ENCODE results near the gene CCDC87.

- TF ChIP-seq, protein P1, sequence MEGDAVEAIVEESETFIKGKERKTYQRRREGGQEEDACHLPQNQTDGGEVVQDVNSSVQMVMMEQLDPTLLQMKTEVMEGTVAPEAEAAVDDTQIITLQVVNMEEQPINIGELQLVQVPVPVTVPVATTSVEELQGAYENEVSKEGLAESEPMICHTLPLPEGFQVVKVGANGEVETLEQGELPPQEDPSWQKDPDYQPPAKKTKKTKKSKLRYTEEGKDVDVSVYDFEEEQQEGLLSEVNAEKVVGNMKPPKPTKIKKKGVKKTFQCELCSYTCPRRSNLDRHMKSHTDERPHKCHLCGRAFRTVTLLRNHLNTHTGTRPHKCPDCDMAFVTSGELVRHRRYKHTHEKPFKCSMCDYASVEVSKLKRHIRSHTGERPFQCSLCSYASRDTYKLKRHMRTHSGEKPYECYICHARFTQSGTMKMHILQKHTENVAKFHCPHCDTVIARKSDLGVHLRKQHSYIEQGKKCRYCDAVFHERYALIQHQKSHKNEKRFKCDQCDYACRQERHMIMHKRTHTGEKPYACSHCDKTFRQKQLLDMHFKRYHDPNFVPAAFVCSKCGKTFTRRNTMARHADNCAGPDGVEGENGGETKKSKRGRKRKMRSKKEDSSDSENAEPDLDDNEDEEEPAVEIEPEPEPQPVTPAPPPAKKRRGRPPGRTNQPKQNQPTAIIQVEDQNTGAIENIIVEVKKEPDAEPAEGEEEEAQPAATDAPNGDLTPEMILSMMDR (conservative IDR thresholded peaks at IDR 0.05; ENCODE audit: low read length) = no peak
- no peak for TF ChIP-seq EZH2phosphoT487 (IDR thresholded peaks at IDR 0.05; ENCODE audit: borderline replicate concordance)
Measured at GRCh38 chr11:66612458-66612857, 19.6 kb upstream of the CCDC87 start.

All from Loucy (cell line).